COR-L47 (cell line): ENCODE data around the gene IGFBP2.
A peak's percentile ranks its signal among the peaks of the same experiment; 100 is the strongest.

Experiments
- DNase-seq: peaks from one replicate; lab custom pipeline; 2025; lab: John Stamatoyannopoulos, UW

Gene IGFBP2

GRCh38 chr2:216687111-216687510, 53.9 kb downstream of the IGFBP2 start:
- DNase-seq: no peak

GRCh38 chr2:216687646-216688045, 54.4 kb downstream of the IGFBP2 start:
- DNase-seq: no peak

GRCh38 chr2:216688731-216689340, 55.6 kb downstream of the IGFBP2 start:
- no peak for DNase-seq

- no peak for DNase-seq
These were observed 56.2 kb downstream of the IGFBP2 start for GRCh38 chr2:216689397-216689796.

GRCh38 chr2:216690456-216690852, 57.2 kb downstream of the IGFBP2 start:
- DNase-seq: no peak

- peak; percentile 89 for DNase-seq
These were observed 57.9 kb downstream of the IGFBP2 start for GRCh38 chr2:216690853-216691741.

GRCh38 chr2:216692636-216693413, 59.6 kb downstream of the IGFBP2 start:
- DNase-seq: peak; percentile 95

- no peak for DNase-seq
These were observed 60.3 kb downstream of the IGFBP2 start for GRCh38 chr2:216693414-216694080.

- DNase-seq: peak; percentile 77
These were observed 61.0 kb downstream of the IGFBP2 start for GRCh38 chr2:216694082-216694825.

GRCh38 chr2:216694826-216695217, 61.6 kb downstream of the IGFBP2 start:
- DNase-seq: no peak

- peak; percentile 92 for DNase-seq
These were observed 62.2 kb downstream of the IGFBP2 start, which contains the start of gene IGFBP5 for GRCh38 chr2:216695401-216695821. TSS of gene IGFBP5 (minus strand) at chr2:216695549. CDS start at chr2:216694775, 774 bp downstream.

- DNase-seq: no peak
These were observed 63.1 kb downstream of the IGFBP2 start for GRCh38 chr2:216696321-216696720.

GRCh38 chr2:216696751-216697560, 63.7 kb downstream of the IGFBP2 start:
- DNase-seq: peak; percentile 29

GRCh38 chr2:216698293-216698692, 65.1 kb downstream of the IGFBP2 start:
- DNase-seq: no peak

GRCh38 chr2:216698895-216699294, 65.7 kb downstream of the IGFBP2 start:
- DNase-seq: peak; percentile 83

GRCh38 chr2:216700088-216700567, 66.9 kb downstream of the IGFBP2 start:
- DNase-seq: peak; percentile 62

GRCh38 chr2:216700781-216701180, 67.6 kb downstream of the IGFBP2 start:
- DNase-seq: no peak

- DNase-seq: no peak
These were observed 68.3 kb downstream of the IGFBP2 start for GRCh38 chr2:216701544-216701943.

GRCh38 chr2:216702756-216703155, 69.5 kb downstream of the IGFBP2 start:
- DNase-seq: no peak
